GM23338 (cell line): ENCODE measurements around the gene TEKTIP1. TPM values are rescaled to one million over a fixed set of nuclear protein-coding genes. Genes with fewer than 3 reads are reported as not detected.

Experiments used
- ATAC-seq: fragments of 200-7000 bp; cut with Tn5 transposase; 3 replicates; pipeline ENCODE4 v1.9.1; 2020
- DNase-seq: peaks from one replicate; pipeline ENCODE4 v3.0.0-alpha.2; 2015; ENCODE audit warnings: low spot score
- H2AFZ ChIP-seq: fragments of 200-600 bp; sonication (generic); 2 replicates; pipeline ENCODE4 v1.8.0; 2016; ENCODE audit warnings: antibody characterized with exemption, mild to moderate bottlenecking, moderate library complexity
- H3F3A ChIP-seq: fragments of 200-600 bp; sonication (generic); replicated peaks from 2 replicates; pipeline ENCODE4 v1.8.0; 2017; ENCODE audit warnings: antibody characterized with exemption, mixed run types, low read depth
- H3K27ac ChIP-seq: fragments of 200-600 bp; sonication (generic); 2 replicates; pipeline ENCODE4 v1.6.1; 2016; ENCODE audit warnings: low read depth
- H3K27me3 ChIP-seq: fragments of 200-600 bp; sonication (generic); 2 replicates; pipeline ENCODE4 v1.8.0; 2016; ENCODE audit warnings: mild to moderate bottlenecking, mixed run types, moderate library complexity; ENCODE audit not compliant: insufficient read depth
- H3K36me3 ChIP-seq: fragments of 200-600 bp; sonication (generic); 2 replicates; pipeline ENCODE4 v1.8.0; 2016; ENCODE audit warnings: mild to moderate bottlenecking; ENCODE audit not compliant: insufficient read depth
- H3K4me1 ChIP-seq: fragments of 200-600 bp; sonication (generic); 2 replicates; pipeline ENCODE4 v1.8.0; 2016; ENCODE audit warnings: mild to moderate bottlenecking, moderate library complexity; ENCODE audit not compliant: insufficient read depth
- H3K4me2 ChIP-seq: fragments of 200-600 bp; sonication (generic); 2 replicates; pipeline ENCODE4 v1.7.1; 2017; ENCODE audit warnings: mixed run types
- H3K4me3 ChIP-seq: fragments of 200-600 bp; sonication (generic); 2 replicates; pipeline ENCODE4 v1.6.1; 2016; ENCODE audit warnings: mixed run types
- H3K79me2 ChIP-seq: fragments of 200-600 bp; sonication (generic); replicated peaks from 2 replicates; pipeline ENCODE4 v1.8.0; 2017; ENCODE audit warnings: mild to moderate bottlenecking; ENCODE audit not compliant: insufficient read depth
- H3K9me2 ChIP-seq: fragments of 200-600 bp; sonication (generic); 2 replicates; pipeline ENCODE4 v1.8.0; 2017; ENCODE audit not compliant: insufficient read depth
- H4K20me1 ChIP-seq: fragments of 200-600 bp; sonication (generic); replicated peaks from 2 replicates; pipeline ENCODE4 v1.8.0; 2017; ENCODE audit warnings: mild to moderate bottlenecking; ENCODE audit not compliant: insufficient read depth
- H3K27ac Mint-ChIP-seq: 2 replicates; pipeline ENCODE4 v1.8.0; 2020; ENCODE audit warnings: inconsistent platforms, mild to moderate bottlenecking, moderate library complexity, mixed read lengths
- H3K27me3 Mint-ChIP-seq: 3 replicates; pipeline ENCODE4 v1.8.0; 2022; ENCODE audit warnings: low read depth, mild to moderate bottlenecking, moderate library complexity, mixed read lengths, inconsistent platforms; ENCODE audit not compliant: insufficient read depth, poor library complexity
- H3K36me3 Mint-ChIP-seq: 3 replicates; pipeline ENCODE4 v1.8.0; 2021; ENCODE audit warnings: low read depth, mild to moderate bottlenecking, inconsistent platforms, moderate library complexity, mixed read lengths
- H3K4me1 Mint-ChIP-seq: 3 replicates; pipeline ENCODE4 v1.8.0; 2020; ENCODE audit warnings: mild to moderate bottlenecking, inconsistent platforms, mixed read lengths
- H3K4me3 Mint-ChIP-seq: 3 replicates; pipeline ENCODE4 v1.8.0; 2021; ENCODE audit warnings: moderate library complexity, mild to moderate bottlenecking, inconsistent platforms, mixed read lengths
- H3K9me3 Mint-ChIP-seq: 3 replicates; pipeline ENCODE4 v1.8.0; 2020; ENCODE audit warnings: moderate library complexity, mild to moderate bottlenecking, inconsistent platforms, mixed read lengths
- CREB1 ChIP-seq: fragments of 250-450 bp; sonication (Bioruptor Pico); IDR thresholded peaks from 2 replicates; pipeline ENCODE4 v1.5.0; 2020; ENCODE audit warnings: low read depth, mild to moderate bottlenecking, moderate library complexity
- CTCF ChIP-seq, 2 experiments: fragments of 200-600 bp in 1 of 2; sonication (generic) in 1 of 2; conservative IDR thresholded peaks; 2 replicates each; pipeline versions ENCODE4 v1.5.1 to v1.6.1; 2016 to 2017; ENCODE audit warnings: antibody characterized with exemption in 2 of 2, low read depth in 2 of 2, mild to moderate bottlenecking in 2 of 2, moderate library complexity in 1 of 2
- EZH2phosphoT487 ChIP-seq: fragments of 200-600 bp; sonication (generic); IDR thresholded peaks from one replicate; pipeline ENCODE4 v1.8.1; 2018; ENCODE audit warnings: antibody characterized with exemption; ENCODE audit not compliant: unreplicated experiment
- JUNB ChIP-seq: IDR thresholded peaks from one replicate; pipeline ENCODE4 v1.6.1; 2016; ENCODE audit warnings: antibody characterized with exemption; ENCODE audit not compliant: unreplicated experiment
- NANOG ChIP-seq: IDR thresholded peaks from 2 replicates; pipeline ENCODE4 v1.6.1; 2016; ENCODE audit warnings: antibody characterized with exemption, borderline replicate concordance
- POLR2AphosphoS5 ChIP-seq: IDR thresholded peaks from 2 replicates; pipeline ENCODE4 v1.6.1; 2016; ENCODE audit warnings: antibody characterized with exemption, low read depth
- ZNF331 ChIP-seq: fragments of 250-450 bp; sonication (Bioruptor Pico); IDR thresholded peaks from 2 replicates; pipeline ENCODE4 v1.5.0; 2020; ENCODE audit warnings: low read depth, mild to moderate bottlenecking, moderate library complexity
- ZNF462 ChIP-seq: fragments of 250-450 bp; sonication (Bioruptor Pico); IDR thresholded peaks from 2 replicates; pipeline ENCODE4 v1.5.0; 2020; ENCODE audit warnings: mild to moderate bottlenecking, moderate library complexity
- polyA plus RNA-seq: library from polyadenylated mRNA; unstranded; fragments of >200 nt; fragmentation: Nextera tagmentation; extraction: Ambion mirVana; gene quantifications from 2 replicates; pipeline ENCODE4 v1.2.1, GENCODE V29; 2016
- total RNA-seq: library from RNA; depleted of rRNA; stranded (reverse); fragments of >200 nt; shearing (Covaris generic); gene quantifications from 2 replicates; pipeline ENCODE4 v1.2.3, GENCODE V29; 2014

Gene TEKTIP1
- total and polyA plus RNA-seq, 2 experiments from 2014 or later: not detected

- TF ChIP-seq ZNF462 (CRISPR knock-in tag) (no peak), CREB1 (no peak), ZNF331 (no peak), EZH2phosphoT487 (no peak), POLR2AphosphoS5 (no peak)
Measured at GRCh38 chr19:3544058-3544376, 5.0 kb downstream of the TEKTIP1 start (continued).

- no peak overlapping the region; the same call in 1 of the 2 replicates for H3K27ac Mint-ChIP-seq
Measured at GRCh38 chr19:3544742-3545668, 6.0 kb downstream of the TEKTIP1 start.

More at GRCh38 chr19:3544742-3545668, 6.0 kb downstream of the TEKTIP1 start:
- no peaks in the 10 kb centered on the region for H3K4me1 ChIP-seq
- no peaks in the 10 kb centered on the region for H3K79me2 ChIP-seq
- Mint-ChIP-seq H3K4me1 (no peaks in the 10 kb centered on the region; the same call in 2 of the 3 replicates), H3K27me3 (peaks cover 12% of the 10 kb centered on the region), H3K4me3 (no peak overlapping the region), H3K36me3 (peaks cover 7% of the 10 kb centered on the region), H3K9me3 (no peaks in the 10 kb centered on the region)
- ATAC-seq (peak; percentile 89), DNase-seq (peak; percentile 76)
- no peak overlapping the region for H2AFZ ChIP-seq
- H3K27me3 ChIP-seq: no peaks in the 10 kb centered on the region
- H3F3A ChIP-seq: peaks cover 6% of the 10 kb centered on the region; the same call in 1 of the 2 replicates
- no peak overlapping the region for H3K4me2 ChIP-seq
- no peaks in the 10 kb centered on the region for H3K36me3 ChIP-seq
- peaks cover 5% of the 10 kb centered on the region for H4K20me1 ChIP-seq
- no peak overlapping the region for H3K27ac ChIP-seq
- no peaks in the 10 kb centered on the region for H3K9me2 ChIP-seq
- TF ChIP-seq JUNB (no peak), ZNF331 (no peak), CTCF (conservative IDR thresholded peaks at IDR 0.05; ENCODE audit: low read depth in 2 of 2) (peak; percentile 85 to 94), POLR2AphosphoS5 (peak; percentile 40; the same call in 1 of the 2 replicates), NANOG (no peak)
- H3K4me3 ChIP-seq: no peak overlapping the region
